ENCODE data around the gene MPP1.
A peak's percentile ranks its signal among the peaks of the same experiment; 100 is the strongest.

MPP1 gene

DNA sequence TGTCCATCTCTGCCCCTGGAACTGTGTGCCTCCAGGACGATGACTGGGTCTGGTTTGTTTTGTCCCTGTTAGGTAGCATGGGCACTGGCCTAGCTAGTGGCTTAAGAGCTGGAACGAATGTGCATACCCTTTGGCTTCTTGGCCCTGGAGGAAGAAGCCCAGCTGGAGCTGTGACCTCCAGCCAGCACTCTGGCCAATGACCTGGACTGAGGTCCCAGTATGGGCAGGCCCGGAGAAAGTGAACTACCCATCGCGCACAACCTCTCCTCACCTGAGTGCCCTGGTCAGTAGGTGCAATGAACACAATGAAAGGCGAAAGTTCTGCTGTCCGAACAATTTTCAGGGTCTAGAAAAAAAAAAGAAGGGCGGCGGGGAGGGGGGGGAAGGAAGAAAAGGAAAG, 24.3 kb downstream of the MPP1 start:
- DNase-seq (ENCODE audit: low spot score) = no peak
- TF ChIP-seq, protein P1, sequence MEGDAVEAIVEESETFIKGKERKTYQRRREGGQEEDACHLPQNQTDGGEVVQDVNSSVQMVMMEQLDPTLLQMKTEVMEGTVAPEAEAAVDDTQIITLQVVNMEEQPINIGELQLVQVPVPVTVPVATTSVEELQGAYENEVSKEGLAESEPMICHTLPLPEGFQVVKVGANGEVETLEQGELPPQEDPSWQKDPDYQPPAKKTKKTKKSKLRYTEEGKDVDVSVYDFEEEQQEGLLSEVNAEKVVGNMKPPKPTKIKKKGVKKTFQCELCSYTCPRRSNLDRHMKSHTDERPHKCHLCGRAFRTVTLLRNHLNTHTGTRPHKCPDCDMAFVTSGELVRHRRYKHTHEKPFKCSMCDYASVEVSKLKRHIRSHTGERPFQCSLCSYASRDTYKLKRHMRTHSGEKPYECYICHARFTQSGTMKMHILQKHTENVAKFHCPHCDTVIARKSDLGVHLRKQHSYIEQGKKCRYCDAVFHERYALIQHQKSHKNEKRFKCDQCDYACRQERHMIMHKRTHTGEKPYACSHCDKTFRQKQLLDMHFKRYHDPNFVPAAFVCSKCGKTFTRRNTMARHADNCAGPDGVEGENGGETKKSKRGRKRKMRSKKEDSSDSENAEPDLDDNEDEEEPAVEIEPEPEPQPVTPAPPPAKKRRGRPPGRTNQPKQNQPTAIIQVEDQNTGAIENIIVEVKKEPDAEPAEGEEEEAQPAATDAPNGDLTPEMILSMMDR (IDR thresholded peaks at IDR 0.05; ENCODE audit: extremely low read depth, missing control alignments) = no peak

- DNase-seq (ENCODE audit: low spot score) = no peak
- TF ChIP-seq, protein P1 (IDR thresholded peaks at IDR 0.05; ENCODE audit: extremely low read depth, missing control alignments) = no peak
These were observed 26.0 kb downstream of the MPP1 start for GRCh38 chrX:154779261-154779660.

GRCh38 chrX:154776753-154777152, 28.5 kb downstream of the MPP1 start:
- TF ChIP-seq, protein P1 (IDR thresholded peaks at IDR 0.05; ENCODE audit: extremely low read depth, missing control alignments) = no peak
- no peak for DNase-seq (ENCODE audit: low spot score)

GRCh38 chrX:154775419-154776349, 29.6 kb downstream of the MPP1 start:
- TF ChIP-seq, protein P1 (IDR thresholded peaks at IDR 0.05; ENCODE audit: extremely low read depth, missing control alignments) = no peak
- DNase-seq (ENCODE audit: low spot score) = no peak

GRCh38 chrX:154774622-154775021, 30.7 kb downstream of the MPP1 start:
- TF ChIP-seq, protein P1 (IDR thresholded peaks at IDR 0.05; ENCODE audit: extremely low read depth, missing control alignments) = no peak
- DNase-seq (ENCODE audit: low spot score) = no peak

DNA sequence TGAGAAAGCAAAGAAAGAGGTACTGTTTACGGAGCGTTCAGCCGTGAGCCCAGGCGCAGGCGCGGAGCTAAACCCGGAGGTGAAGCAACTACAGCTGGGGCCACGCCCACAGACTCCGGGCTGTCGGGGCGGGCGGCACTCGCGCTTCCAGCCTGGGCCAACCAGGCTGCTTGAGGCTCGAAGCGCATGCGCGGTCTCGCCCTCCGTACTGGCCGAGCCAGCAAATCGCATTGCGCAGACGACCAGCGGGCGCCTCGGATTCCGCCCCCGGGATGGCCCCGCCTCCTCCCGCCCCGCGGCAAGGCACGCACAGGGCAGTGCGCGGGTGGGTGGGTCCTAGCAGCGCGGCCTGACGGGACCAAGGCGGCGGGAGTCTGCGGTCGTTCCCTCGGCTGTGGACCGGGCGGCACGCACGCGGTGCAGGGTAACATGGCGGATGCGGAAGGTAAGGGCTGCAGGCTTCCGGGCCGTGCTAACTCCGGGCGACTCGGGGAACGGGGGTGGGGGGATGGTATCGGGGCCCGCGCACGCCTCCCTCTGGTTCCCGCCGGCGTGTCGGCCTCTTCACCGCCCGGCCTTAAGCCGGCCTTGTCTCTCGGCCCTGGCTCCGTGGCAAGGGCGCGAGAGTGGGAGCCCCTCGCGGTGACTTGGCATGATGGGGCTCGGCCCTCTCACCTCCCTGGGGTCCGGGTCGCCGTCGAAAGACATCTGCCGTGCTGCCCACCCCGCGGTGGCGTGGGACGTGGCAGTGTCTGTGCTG, 42.6 kb downstream of the MPP1 start, which contains the start of gene DKC1:
Gene DKC1, plus strand, starts transcription at position 328 of the 760 bp plus-strand sequence. Its CDS starts 102 bp downstream, at position 430.
- peak; percentile 93 for DNase-seq (ENCODE audit: low spot score)
- TF ChIP-seq, protein P1 (IDR thresholded peaks at IDR 0.05; ENCODE audit: extremely low read depth, missing control alignments) = no peak

Measured in GM20000 (cell line).